ENCODE results near the gene SMPDL3A. TPM values are rescaled to one million over a fixed set of nuclear protein-coding genes. Genes with fewer than 3 reads are reported as not detected.

SMPDL3A gene
- total and polyA plus RNA-seq, 2 donors (not counting 1 experiment from before 2014, with no cell fraction given) = 0.21 to 2.0 TPM

Small RNA genes lying within 50 kb of the gene (small RNA-seq; reads per million reads assigned to genes)
- gene RN7SL564P (ENCODE audit: insufficient read length, low read depth, low replicate concordance) = not detected

Other genes starting within 250 kb of the SMPDL3A start
- 1.2 TPM in 1 of 2 replicates, not detected in the other for gene PKIB, start 178.9 kb upstream of the SMPDL3A start, total RNA-seq
- gene PKIB, start 178.9 kb upstream of the SMPDL3A start, polyA plus RNA-seq = 0.27 and 0.49 TPM in 2 replicates
- gene FABP7, start 9.5 kb upstream of the SMPDL3A start, total RNA-seq = not detected in 2 replicates
- not detected in 2 replicates for gene FABP7, start 9.5 kb upstream of the SMPDL3A start, polyA plus RNA-seq
- not detected in 2 replicates for gene CLVS2, start 207.0 kb downstream of the SMPDL3A start, total RNA-seq
- not detected in 2 replicates for gene CLVS2, start 207.0 kb downstream of the SMPDL3A start, polyA plus RNA-seq

Data from B cell (primary cell).